ENCODE measurements around the gene FAM110A.
A peak's percentile ranks its signal among the peaks of the same experiment; 100 is the strongest.

The FAM110A gene

DNA sequence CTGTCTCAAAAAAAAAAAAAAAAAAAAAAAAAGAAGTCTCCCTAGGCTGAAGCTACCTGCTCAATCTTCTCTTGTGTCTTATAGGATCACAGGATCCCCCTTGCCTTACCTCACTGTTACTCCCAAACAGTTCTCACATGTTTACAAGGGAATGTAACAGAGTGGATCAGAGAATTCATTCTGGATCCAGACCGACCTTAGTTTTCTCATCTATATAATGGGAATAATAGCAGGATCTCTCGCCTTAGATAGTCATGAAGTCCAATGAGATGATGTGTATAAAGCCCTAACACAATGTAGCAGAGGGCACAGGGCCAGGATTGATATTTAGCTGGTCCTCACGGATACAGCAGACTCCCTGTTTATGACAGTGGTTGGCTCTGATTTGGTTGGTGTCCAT is 2.3 kb upstream of the FAM110A start:
- TF ChIP-seq EGR1 (IDR thresholded peaks at IDR 0.05) (no peak), TCF12 (IDR thresholded peaks at IDR 0.05; ENCODE audit: low read depth) (no peak), CREB1 (IDR thresholded peaks at IDR 0.05; ENCODE audit: low read depth) (no peak), ZBTB7A (IDR thresholded peaks at IDR 0.05; ENCODE audit: low read depth) (no peak), FOXM1 (IDR thresholded peaks at IDR 0.05; ENCODE audit: borderline replicate concordance, low read depth) (no peak), NFIC (IDR thresholded peaks at IDR 0.05) (no peak), EP300 (IDR thresholded peaks at IDR 0.05; ENCODE audit: borderline replicate concordance) (no peak), YY1 (IDR thresholded peaks at IDR 0.05; ENCODE audit: low read depth) (no peak), TEAD4 (IDR thresholded peaks at IDR 0.05) (no peak), TAF1 (IDR thresholded peaks at IDR 0.05; ENCODE audit: low read depth) (no peak), RAD21 (IDR thresholded peaks at IDR 0.05; ENCODE audit: low read depth) (no peak)
- TF ChIP-seq, protein P1, sequence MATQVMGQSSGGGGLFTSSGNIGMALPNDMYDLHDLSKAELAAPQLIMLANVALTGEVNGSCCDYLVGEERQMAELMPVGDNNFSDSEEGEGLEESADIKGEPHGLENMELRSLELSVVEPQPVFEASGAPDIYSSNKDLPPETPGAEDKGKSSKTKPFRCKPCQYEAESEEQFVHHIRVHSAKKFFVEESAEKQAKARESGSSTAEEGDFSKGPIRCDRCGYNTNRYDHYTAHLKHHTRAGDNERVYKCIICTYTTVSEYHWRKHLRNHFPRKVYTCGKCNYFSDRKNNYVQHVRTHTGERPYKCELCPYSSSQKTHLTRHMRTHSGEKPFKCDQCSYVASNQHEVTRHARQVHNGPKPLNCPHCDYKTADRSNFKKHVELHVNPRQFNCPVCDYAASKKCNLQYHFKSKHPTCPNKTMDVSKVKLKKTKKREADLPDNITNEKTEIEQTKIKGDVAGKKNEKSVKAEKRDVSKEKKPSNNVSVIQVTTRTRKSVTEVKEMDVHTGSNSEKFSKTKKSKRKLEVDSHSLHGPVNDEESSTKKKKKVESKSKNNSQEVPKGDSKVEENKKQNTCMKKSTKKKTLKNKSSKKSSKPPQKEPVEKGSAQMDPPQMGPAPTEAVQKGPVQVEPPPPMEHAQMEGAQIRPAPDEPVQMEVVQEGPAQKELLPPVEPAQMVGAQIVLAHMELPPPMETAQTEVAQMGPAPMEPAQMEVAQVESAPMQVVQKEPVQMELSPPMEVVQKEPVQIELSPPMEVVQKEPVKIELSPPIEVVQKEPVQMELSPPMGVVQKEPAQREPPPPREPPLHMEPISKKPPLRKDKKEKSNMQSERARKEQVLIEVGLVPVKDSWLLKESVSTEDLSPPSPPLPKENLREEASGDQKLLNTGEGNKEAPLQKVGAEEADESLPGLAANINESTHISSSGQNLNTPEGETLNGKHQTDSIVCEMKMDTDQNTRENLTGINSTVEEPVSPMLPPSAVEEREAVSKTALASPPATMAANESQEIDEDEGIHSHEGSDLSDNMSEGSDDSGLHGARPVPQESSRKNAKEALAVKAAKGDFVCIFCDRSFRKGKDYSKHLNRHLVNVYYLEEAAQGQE (IDR thresholded peaks at IDR 0.05; ENCODE audit: low read depth), result no peak
- TF ChIP-seq, protein P2, sequence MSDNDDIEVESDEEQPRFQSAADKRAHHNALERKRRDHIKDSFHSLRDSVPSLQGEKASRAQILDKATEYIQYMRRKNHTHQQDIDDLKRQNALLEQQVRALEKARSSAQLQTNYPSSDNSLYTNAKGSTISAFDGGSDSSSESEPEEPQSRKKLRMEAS (IDR thresholded peaks at IDR 0.05), result no peak
- TF ChIP-seq, protein P3, sequence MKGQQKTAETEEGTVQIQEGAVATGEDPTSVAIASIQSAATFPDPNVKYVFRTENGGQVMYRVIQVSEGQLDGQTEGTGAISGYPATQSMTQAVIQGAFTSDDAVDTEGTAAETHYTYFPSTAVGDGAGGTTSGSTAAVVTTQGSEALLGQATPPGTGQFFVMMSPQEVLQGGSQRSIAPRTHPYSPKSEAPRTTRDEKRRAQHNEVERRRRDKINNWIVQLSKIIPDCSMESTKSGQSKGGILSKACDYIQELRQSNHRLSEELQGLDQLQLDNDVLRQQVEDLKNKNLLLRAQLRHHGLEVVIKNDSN (IDR thresholded peaks at IDR 0.05), result no peak

DNA sequence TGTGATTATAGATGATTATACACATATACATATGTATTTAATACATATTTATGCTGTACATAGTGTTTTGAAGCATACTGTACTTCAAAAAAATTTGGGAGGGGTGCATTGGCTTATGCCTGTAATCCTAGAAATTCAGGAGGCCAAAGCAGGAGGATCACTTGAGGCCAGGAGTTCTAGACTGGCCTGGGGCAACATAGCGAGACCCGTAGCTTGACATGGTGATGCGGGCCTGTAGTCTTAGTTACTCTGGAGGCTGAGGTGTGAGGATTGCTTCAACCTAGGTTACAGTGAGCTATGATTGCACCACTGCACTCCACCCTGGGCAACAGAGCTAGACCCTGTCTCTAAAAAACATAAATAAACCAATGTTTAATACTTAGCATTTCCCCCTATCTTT is 1.6 kb upstream of the FAM110A start:
- no peak for TF ChIP-seq TAF1 (IDR thresholded peaks at IDR 0.05; ENCODE audit: low read depth)
- TF ChIP-seq, protein P1 (IDR thresholded peaks at IDR 0.05; ENCODE audit: low read depth), result no peak

DNA sequence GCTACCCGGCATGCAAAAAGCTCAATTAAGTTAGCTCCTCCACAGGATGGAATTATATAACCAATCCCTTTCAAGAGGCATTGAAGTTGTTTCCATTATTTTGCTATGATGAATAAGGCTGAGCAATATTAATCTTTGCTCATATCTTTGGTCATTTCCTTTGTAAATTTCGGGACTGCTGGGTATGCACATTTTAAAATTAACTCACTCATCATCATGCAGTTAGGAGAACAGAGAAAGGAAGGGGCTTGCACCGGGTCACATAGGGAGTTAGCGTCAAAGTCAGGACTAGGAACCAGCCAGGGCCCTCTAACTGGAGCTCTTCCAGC is 430 bp upstream of the FAM110A start:
- TF ChIP-seq TCF12 (IDR thresholded peaks at IDR 0.05; ENCODE audit: low read depth), result no peak
- no peak for TF ChIP-seq ZBTB7A (IDR thresholded peaks at IDR 0.05; ENCODE audit: low read depth)
- TF ChIP-seq EP300 (IDR thresholded peaks at IDR 0.05; ENCODE audit: borderline replicate concordance), result no peak
- TF ChIP-seq, protein P1 (IDR thresholded peaks at IDR 0.05; ENCODE audit: low read depth), result no peak
- no peak for TF ChIP-seq CEBPB (IDR thresholded peaks at IDR 0.05)
- TF ChIP-seq, protein P3 (IDR thresholded peaks at IDR 0.05), result no peak
- no peak for TF ChIP-seq TAF1 (IDR thresholded peaks at IDR 0.05; ENCODE audit: low read depth)
- no peak for TF ChIP-seq EGR1 (IDR thresholded peaks at IDR 0.05)
- TF ChIP-seq, protein P2 (IDR thresholded peaks at IDR 0.05), result no peak
- TF ChIP-seq TEAD4 (IDR thresholded peaks at IDR 0.05), result no peak
- no peak for TF ChIP-seq NFIC (IDR thresholded peaks at IDR 0.05)
- TF ChIP-seq RAD21 (IDR thresholded peaks at IDR 0.05; ENCODE audit: low read depth), result no peak
- TF ChIP-seq CREB1 (IDR thresholded peaks at IDR 0.05; ENCODE audit: low read depth), result no peak
- no peak for TF ChIP-seq YY1 (IDR thresholded peaks at IDR 0.05; ENCODE audit: low read depth)
- TF ChIP-seq FOXM1 (IDR thresholded peaks at IDR 0.05; ENCODE audit: borderline replicate concordance, low read depth), result no peak

DNA sequence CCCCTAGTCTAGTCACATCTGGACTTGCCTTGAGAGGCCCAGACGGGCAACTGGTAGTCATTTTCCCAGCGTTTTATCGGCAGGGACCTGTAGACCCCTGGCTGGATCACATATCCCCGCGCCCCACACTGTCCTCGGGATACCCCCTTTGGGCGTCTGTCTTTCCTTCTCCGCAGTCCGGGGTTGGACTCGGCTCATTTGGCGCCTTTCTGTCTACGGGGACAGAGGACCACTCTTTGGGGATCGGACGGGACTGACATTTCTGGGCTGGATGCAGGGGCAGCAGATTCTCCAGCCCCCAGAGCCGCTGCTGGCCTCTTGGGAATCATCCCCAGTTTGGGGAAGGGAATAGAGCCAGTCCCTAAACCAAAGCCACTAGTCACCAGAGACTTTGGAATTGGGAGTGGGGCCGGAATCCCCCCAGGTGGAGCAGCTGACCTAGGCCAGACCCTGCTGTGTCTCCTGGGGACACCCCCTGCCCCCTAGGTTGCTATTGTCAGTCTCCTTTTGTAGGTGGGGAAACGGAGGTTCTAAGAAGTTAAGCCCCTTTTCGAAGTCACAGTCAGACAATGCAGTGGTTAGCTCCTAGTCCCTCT is 734 bp downstream of the FAM110A start:
- TF ChIP-seq NFIC (IDR thresholded peaks at IDR 0.05), result no peak
- peak; percentile 13; the same call in 1 of the 2 replicates for TF ChIP-seq ZBTB7A (IDR thresholded peaks at IDR 0.05; ENCODE audit: low read depth)
- TF ChIP-seq, protein P3 (IDR thresholded peaks at IDR 0.05), result no peak
- no peak for TF ChIP-seq EP300 (IDR thresholded peaks at IDR 0.05; ENCODE audit: borderline replicate concordance)
